Uterus (tissue), 4 donors: ENCODE measurements around the gene NUP188. TPM values are rescaled to one million over a fixed set of nuclear protein-coding genes. Genes with fewer than 3 reads are reported as not detected.
"Not testable (repeated sequence)": the region's sequence is repeated elsewhere in the genome, so short reads cannot be mapped to it uniquely, and the experiment has no call there.

Experiments
- DNase-seq, 2 donors: peaks; one replicate each; pipeline ENCODE4 v3.0.0-alpha.2; 2019 to 2020
- H3K27ac ChIP-seq, 2 donors: fragments of 200-600 bp; sonication (generic); 1 replicate in 1 of 2; 2 replicates in 1 of 2; pipeline ENCODE4 v1.5.1; 2016 to 2018
- H3K27me3 ChIP-seq, 2 donors: fragments of 200-600 bp; sonication (generic); one replicate each; pipeline ENCODE4 v1.5.1; 2018 to 2019; ENCODE audit warnings: control low read depth in 1 of 2
- H3K36me3 ChIP-seq, 2 donors: fragments of 200-600 bp; sonication (generic); one replicate each; pipeline ENCODE4 v1.5.1; 2019; ENCODE audit warnings: control low read depth in 1 of 2
- H3K4me1 ChIP-seq, 2 donors: fragments of 200-600 bp; sonication (generic); one replicate each; pipeline ENCODE4 v1.5.1; 2018 to 2019; ENCODE audit warnings: control low read depth in 1 of 2
- H3K4me3 ChIP-seq, 2 donors: fragments of 200-600 bp; sonication (generic); 1 replicate in 1 of 2; 2 replicates in 1 of 2; pipeline ENCODE4 v1.5.1; 2018 to 2019; ENCODE audit warnings: mild to moderate bottlenecking in 1 of 2
- H3K9me3 ChIP-seq, 2 donors: fragments of 200-600 bp; sonication (generic); one replicate each; pipeline ENCODE4 v1.5.1; 2019; ENCODE audit warnings: control low read depth in 1 of 2
- CTCF ChIP-seq, 4 experiments: fragments of 200-600 bp in 2 of 4; fragments of 450-650 bp in 2 of 4; sonication (generic) in 2 of 4; IDR thresholded peaks; one replicate each; pipeline ENCODE4 v1.5.1; 2016 to 2019; ENCODE audit warnings: antibody characterized with exemption in 4 of 4, mild to moderate bottlenecking in 2 of 4, moderate library complexity in 1 of 4
- POLR2A ChIP-seq, 2 donors: fragments of 450-650 bp; IDR thresholded peaks; one replicate each; pipeline ENCODE4 v1.6.1; 2016; ENCODE audit warnings: antibody characterized with exemption in 2 of 2, mild to moderate bottlenecking in 1 of 2, moderate library complexity in 1 of 2
- intact Hi-C: fragments of 100-400 bp; cut with DNase I; formaldehyde crosslinking; loops from one replicate; pipeline ENCODE4 v1.15.1; 2023; ENCODE audit warnings: low total_unique reads
- total RNA-seq, 4 donors: library from RNA; depleted of rRNA in 3 of 4; stranded (reverse); fragments of >200 nt in 3 of 4; gene quantifications; one replicate each; pipeline versions ENCODE4 v1.1.0 to v1.2.4, GENCODE V29; 2014 to 2023
- donor health status: DM: yes; HTN: yes; CAD: no.

Gene NUP188
- total RNA-seq, 4 donors from 2014 or later: 21.5 to 75.4 (median 36.9) TPM

- Histone ChIP-seq H3K4me3 (no peak overlapping the region), H3K27me3 (no peaks in the 10 kb centered on the region), H3K9me3 (no peaks in the 10 kb centered on the region), H3K36me3 (no peaks in the 10 kb centered on the region), H3K27ac (no peak overlapping the region), H3K4me1 (no peaks in the 10 kb centered on the region)
- intact Hi-C loops: no loop called here
- TF ChIP-seq CTCF (IDR thresholded peaks at IDR 0.05) (no peak), POLR2A (IDR thresholded peaks at IDR 0.05) (no peak)
- DNase-seq: no peak
Observed at GRCh38 chr9:128998462-128998861, 51.0 kb downstream of the NUP188 start.

- TF ChIP-seq POLR2A (IDR thresholded peaks at IDR 0.05) (no peak), CTCF (IDR thresholded peaks at IDR 0.05) (no peak)
- H3K27me3 ChIP-seq: no peaks in the 10 kb centered on the region
- no peak overlapping the region for H3K27ac ChIP-seq
- H3K4me3 ChIP-seq: no peak overlapping the region
- no peaks in the 10 kb centered on the region for H3K9me3 ChIP-seq
- intact Hi-C loops: no loop called here
- no peaks in the 10 kb centered on the region for H3K4me1 ChIP-seq
- H3K36me3 ChIP-seq: no peaks in the 10 kb centered on the region
- no peak for DNase-seq
Observed at GRCh38 chr9:128999581-129000206, 52.2 kb downstream of the NUP188 start.

GRCh38 chr9:129001504-129002325, 54.2 kb downstream of the NUP188 start:
- no peaks in the 10 kb centered on the region for H3K36me3 ChIP-seq
- intact Hi-C loops: no loop called here

GRCh38 chr9:129002992-129003391, 55.5 kb downstream of the NUP188 start:
- Histone ChIP-seq H3K4me3 (no peak overlapping the region), H3K27ac (no peak overlapping the region), H3K36me3 (no peaks in the 10 kb centered on the region), H3K4me1 (no peaks in the 10 kb centered on the region), H3K27me3 (no peaks in the 10 kb centered on the region), H3K9me3 (no peaks in the 10 kb centered on the region)
- intact Hi-C loops: no loop called here
- no peak for DNase-seq
- TF ChIP-seq CTCF (IDR thresholded peaks at IDR 0.05) (no peak), POLR2A (IDR thresholded peaks at IDR 0.05) (no peak)

More at GRCh38 chr9:129001504-129002325, 54.2 kb downstream of the NUP188 start:
- no peaks in the 10 kb centered on the region for H3K27me3 ChIP-seq
- no peak overlapping the region for H3K4me3 ChIP-seq
- no peak overlapping the region for H3K27ac ChIP-seq
- H3K4me1 ChIP-seq: no peaks in the 10 kb centered on the region
- TF ChIP-seq CTCF (IDR thresholded peaks at IDR 0.05): no peak
- TF ChIP-seq POLR2A (IDR thresholded peaks at IDR 0.05): no peak
- H3K9me3 ChIP-seq: no peaks in the 10 kb centered on the region
- no peak for DNase-seq

GRCh38 chr9:129004173-129004572, 56.7 kb downstream of the NUP188 start:
- H3K27me3 ChIP-seq, H3K36me3 ChIP-seq, H3K4me1 ChIP-seq, intact Hi-C loops, H3K9me3 ChIP-seq, DNase-seq, H3K27ac ChIP-seq, H3K4me3 ChIP-seq: not testable (repeated sequence)
